Tibial nerve (tissue), 4 donors: ENCODE measurements around the gene GRK1.

Experiments used
- EP300 ChIP-seq, 2 donors: sonication (generic); formaldehyde crosslinking; IDR thresholded peaks; one replicate each; pipeline ENCODE4 v1.6.1; 2017; ENCODE audit warnings: antibody characterized with exemption in 2 of 2, mild to moderate bottlenecking in 1 of 2
- TF ChIP-seq, protein P1 (sequence below), 5 experiments: fragments of 200-600 bp in 3 of 5; fragments of 450-650 bp in 2 of 5; sonication (generic) in 3 of 5; IDR thresholded peaks; one replicate each; pipeline ENCODE4 v1.5.1; 2016 to 2019; ENCODE audit warnings: antibody characterized with exemption in 5 of 5, mild to moderate bottlenecking in 3 of 5, moderate library complexity in 2 of 5

DNA sequence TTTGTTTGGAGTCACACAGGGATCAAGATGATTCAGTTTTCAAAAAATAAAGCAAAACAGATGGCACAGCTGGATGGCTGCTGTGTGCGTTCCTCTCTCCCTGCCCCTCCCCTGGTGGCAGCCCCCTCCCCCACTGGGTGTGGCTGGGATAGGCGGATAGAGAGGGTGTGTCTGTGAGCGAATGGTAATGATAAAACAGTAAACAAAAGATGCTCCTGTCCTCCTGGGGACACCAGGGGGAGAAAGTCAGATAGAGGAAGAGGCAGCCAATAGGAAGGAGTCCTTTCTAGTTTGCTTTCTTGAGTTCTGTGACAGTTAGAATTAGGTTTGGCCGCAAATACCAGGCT is 98.5 kb downstream of the GRK1 start:
- TF ChIP-seq, protein P1, sequence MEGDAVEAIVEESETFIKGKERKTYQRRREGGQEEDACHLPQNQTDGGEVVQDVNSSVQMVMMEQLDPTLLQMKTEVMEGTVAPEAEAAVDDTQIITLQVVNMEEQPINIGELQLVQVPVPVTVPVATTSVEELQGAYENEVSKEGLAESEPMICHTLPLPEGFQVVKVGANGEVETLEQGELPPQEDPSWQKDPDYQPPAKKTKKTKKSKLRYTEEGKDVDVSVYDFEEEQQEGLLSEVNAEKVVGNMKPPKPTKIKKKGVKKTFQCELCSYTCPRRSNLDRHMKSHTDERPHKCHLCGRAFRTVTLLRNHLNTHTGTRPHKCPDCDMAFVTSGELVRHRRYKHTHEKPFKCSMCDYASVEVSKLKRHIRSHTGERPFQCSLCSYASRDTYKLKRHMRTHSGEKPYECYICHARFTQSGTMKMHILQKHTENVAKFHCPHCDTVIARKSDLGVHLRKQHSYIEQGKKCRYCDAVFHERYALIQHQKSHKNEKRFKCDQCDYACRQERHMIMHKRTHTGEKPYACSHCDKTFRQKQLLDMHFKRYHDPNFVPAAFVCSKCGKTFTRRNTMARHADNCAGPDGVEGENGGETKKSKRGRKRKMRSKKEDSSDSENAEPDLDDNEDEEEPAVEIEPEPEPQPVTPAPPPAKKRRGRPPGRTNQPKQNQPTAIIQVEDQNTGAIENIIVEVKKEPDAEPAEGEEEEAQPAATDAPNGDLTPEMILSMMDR (IDR thresholded peaks at IDR 0.05) = no peak
- no peak for TF ChIP-seq EP300 (IDR thresholded peaks at IDR 0.05)
